ENCODE measurements around the gene PGGT1B.
A peak's percentile ranks its signal among the peaks of the same experiment; 100 is the strongest.
"Not testable (repeated sequence)": the region's sequence is repeated elsewhere in the genome, so short reads cannot be mapped to it uniquely, and the experiment has no call there.

The PGGT1B gene

DNA sequence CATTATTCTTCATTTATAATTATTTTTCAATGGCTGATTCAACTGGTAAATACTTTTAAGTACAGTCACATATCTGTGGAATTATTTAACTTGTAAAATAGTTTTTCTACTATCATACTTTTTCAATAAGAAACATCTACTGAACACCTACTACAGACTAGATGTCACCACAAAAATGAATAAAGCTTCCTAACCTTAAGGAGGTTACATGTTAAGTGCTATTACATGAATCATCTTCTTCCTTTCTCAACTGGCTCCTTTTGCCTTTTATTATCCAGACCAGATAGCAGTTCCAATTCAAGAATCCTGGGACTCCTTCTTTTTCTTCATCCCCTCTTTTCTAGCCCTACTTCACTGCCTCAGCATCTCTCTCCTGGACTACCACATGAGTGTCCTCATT, 4.7 kb downstream of the PGGT1B start:
- no peak for DNase-seq (ENCODE audit: low spot score)

DNA sequence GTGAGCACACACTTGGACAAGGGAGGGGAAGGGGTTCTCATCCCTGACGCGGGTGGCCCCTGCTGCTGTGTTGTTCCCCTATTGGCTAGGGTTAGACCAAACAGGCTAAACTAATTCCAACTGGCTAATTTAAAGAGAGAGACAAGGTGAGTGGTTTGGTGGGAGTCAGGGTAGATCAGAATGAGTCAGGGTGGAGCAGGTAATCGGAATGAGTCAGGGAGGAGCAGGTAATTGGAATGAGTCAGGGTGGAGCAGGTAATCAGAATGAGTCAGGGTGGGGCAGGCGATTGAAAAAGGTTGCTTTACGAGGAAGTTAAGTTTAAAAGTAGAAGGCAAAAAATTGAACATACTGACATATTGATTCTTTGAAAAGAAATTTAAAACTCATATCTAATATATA, 13.3 kb downstream of the PGGT1B start:
- DNase-seq (ENCODE audit: low spot score) = not testable (repeated sequence)

DNA sequence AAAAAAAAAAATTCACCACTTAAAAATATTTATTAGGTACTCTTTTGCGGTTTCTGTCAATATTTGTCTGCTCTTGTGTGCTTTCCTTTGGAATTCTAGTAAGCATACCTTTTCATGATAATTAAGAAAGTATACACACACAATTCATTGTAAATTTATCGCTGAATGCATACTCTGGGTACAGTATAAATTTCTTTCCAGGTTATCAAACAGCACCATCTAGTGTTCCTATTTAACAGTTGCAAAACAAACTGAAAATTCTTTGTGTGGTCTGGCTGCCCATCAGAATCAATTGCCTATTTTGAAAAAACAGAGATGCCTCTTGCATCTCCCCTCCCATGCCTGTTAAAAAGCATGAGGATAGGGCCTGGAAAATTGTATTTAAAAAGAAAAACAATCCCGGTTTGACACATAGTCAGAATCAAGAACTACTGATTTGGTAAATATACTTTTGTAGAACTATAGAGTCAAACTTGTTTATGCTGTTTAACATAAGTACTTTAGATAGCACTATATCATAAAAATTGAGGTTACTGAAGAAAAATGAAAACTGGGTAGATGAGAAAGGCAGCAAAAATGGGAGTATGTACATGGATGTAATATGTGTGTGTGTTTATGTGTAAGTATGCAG, 16.2 kb downstream of the PGGT1B start:
- peak; percentile 59 for DNase-seq (ENCODE audit: low spot score)

DNA sequence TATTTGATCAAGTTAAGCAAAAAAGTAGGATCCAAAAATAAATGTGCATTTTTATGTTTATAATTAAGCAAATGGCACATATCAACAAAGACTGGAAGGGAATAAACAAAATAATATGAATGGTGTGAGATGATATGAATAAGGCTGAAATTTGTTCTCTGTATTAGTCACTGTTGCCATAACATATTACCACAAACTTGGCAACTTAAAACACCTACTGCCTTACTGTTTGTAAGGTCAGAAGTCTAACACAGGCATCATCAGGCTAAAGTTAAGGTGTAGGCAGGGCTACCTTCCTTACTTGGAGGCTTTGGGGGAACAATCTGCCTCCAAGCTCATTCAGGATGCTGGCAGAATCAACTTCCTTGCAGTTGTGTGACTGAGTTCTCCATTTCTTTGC, 19.3 kb downstream of the PGGT1B start:
- peak; percentile 28 for DNase-seq (ENCODE audit: low spot score)

DNA sequence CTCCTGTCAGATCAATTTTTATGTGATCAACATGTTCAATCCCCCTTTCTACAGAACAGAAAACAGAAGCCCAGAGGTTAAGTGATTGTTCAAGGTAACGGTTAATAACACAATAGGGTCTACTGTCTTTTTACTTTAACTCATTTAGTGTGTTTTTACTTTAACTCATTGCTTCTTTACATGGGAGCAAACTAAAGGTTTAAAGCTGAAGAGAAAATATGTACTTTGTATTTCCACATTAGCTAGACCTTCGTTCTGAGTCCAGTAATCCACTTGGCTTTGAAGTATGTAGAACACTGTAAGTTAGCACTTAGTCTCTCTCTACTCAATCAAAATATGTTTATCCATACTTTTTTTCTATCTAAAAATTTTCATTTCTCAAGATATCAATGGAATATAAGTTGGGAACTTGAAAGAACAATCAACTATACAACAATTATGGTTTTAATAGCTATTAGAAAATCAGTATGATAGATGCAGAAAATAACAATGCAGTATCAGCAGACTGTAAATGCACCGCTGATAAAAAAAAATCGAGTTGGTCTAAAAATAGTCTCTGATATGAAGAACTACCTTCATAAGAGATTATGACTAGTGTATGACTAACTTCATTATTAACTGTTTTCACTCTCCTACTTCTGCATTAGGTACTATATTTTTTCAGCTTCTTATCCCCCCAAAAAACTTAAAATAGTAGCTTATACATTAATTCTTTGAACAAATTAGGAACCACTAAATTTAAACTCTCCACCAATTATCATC, 20.6 kb downstream of the PGGT1B start:
- no peak for DNase-seq (ENCODE audit: low spot score)

DNA sequence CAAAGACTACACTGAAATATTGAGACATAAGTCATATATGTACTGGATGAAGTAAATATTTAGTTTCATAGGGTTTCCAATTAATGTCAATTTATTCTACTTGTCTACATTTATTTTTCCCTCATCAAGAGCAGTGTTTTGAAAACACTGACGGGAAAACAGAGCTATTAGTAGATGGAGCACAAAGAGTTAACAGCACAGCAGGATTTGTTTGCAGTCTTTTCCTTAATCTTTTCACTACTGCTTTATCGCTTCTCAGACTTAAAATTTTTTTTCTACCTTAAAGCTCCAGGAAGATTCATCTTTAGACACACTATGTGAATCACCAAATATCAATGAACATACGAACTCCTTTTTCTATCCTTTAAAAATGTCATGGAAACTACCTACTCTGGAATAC, 25.6 kb downstream of the PGGT1B start:
- no peak for DNase-seq (ENCODE audit: low spot score)

DNA sequence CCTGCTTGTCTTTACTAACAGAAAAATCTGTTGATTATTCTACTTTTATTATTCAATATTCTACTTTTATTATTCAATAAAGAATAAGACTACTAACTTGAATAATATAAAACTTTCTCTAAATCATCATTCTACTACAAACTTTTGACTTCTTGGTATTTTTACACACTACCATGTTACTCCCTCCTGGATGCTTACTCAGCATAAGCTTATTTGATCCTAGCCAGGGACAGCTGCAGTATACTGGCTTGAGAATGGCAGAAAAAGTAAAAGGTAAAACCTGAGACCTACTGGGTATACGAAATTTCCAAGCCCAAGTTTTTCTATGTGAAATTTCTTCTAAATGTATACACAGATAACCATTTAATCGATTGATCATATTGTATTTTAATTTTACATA, 26.1 kb downstream of the PGGT1B start:
- DNase-seq (ENCODE audit: low spot score) = no peak

DNA sequence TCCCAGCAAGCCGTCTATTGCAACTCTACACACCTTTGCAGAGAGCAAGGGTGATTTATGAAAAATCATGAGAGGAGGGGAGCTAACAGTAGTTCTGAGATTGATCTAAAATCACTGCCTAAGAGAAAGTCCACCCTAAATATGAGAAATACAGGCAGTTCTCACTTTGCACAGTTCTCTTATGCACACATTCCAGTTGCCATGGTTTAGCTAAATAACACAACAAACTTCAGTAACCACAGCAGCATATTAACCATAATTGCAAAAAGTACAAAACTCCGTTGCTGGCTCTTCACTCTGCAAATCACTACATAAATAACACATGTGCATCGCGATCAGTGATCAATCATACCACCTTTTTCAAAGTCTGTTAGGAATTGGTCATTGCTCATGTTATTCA, 31.1 kb downstream of the PGGT1B start:
- DNase-seq (ENCODE audit: low spot score) = no peak

DNA sequence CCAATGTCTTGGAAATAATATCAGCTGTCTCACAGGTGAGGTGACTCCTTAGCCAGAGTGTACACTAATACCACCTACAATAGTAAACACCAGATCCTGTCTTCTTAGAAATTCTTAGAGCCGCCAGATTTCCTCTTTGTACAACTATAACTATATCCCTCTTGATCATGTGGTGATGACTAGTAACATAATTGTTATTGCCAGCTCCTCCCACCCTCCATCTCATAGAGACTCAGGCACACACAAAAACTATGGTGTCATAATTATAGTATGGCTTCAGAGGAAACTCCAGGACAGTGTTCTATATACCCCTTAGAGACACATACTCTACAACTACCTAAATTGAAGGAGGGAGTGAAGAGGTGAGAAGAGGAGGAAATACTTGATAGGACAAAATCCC, 33.1 kb downstream of the PGGT1B start:
- no peak for DNase-seq (ENCODE audit: low spot score)

DNA sequence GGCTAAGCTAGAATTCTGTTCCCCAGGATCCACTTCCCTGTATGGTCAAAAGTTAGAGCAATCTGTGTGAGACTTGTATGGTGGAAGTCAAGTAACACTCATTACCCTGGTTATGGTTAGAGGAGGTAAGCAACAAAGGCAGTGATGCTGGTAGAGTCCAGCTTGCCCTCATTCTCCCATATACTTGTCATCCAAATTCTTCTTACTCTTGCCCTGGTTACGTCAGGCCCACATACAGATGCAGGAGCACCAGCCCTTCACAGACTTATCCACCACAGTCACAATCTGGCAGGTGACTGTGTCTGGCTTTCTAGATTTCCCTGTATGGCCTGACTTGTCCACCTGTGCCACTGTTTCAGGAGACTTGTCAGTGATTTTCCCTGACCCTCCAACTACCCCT, 35.4 kb downstream of the PGGT1B start:
- no peak for DNase-seq (ENCODE audit: low spot score)

DNA sequence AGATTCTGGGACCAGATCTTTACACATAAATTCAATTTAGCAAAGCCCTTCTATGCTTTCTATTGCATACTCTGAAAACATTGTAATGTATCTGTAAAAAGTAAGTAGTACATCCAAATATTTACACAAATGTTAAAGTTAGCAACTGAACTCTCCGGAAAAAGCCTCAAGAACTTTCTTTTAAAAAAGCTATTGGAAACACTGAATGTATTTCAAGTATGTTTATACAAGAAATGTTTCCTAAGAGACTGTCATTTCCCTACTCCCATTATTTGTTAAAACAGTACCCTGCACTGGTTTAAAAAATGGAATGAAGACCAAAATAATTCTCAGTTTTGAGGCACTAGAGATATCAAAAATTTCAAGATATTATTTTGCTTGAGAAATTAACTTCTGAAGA, 48.1 kb downstream of the PGGT1B start:
- no peak for DNase-seq (ENCODE audit: low spot score)

DNA sequence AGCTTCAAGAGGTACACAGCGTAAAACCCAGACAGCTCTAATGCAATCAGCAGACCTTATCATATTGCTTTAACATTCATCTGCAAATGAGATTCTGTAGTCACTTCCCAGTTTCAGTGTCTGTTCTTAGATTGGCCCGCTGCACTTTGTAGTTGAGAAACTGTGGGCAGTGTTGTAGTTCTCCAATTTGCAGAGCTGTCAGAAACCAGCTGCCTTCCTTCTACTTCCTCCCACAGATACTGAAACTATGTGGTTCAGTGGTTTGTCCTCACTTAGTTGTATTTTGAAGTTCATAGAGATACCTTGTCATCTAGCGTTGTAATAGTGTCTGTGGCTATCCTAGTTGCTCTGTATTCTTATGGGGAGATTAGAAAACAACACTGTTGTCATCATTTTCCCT, 53.4 kb downstream of the PGGT1B start:
- DNase-seq (ENCODE audit: low spot score) = no peak

DNA sequence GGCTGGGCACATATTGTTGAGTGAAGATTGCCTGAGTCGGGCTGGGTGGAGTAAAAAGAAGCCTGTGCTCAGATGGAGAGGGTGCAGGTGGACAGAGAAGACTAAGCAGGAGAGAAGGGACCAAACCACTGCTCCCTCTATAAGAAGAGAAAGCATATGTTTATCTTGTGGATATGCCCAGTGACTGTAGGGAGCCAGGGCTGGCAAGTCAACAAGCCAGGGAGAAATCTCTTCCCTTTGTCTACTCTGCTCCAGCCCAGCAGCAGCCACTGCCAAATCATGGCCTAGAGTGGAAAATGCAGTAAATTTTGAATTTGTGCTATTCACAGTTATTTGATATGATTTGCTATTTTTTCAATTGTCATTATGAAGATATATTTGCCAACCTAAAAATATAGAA, 59.7 kb downstream of the PGGT1B start:
- DNase-seq (ENCODE audit: low spot score) = no peak

DNA sequence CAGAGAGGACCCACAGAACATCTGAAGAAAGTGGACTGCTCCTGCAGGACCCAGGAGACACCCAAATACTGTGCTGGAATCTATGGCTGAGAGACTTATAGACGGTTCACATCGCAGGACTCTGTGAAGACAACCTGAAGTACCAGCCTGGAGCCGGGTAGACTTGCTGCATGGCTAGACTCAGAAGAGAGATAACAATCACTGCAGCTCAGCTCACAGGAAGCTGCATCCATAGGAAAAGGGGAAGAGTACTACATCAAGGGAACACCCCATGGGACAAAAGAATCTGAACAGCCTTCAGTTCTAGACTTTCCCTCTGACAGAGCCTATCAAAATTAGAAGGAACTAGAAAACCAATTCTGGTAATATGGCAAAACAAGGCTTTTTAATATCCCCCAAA, 66.5 kb downstream of the PGGT1B start:
- no peak for DNase-seq (ENCODE audit: low spot score)

DNA sequence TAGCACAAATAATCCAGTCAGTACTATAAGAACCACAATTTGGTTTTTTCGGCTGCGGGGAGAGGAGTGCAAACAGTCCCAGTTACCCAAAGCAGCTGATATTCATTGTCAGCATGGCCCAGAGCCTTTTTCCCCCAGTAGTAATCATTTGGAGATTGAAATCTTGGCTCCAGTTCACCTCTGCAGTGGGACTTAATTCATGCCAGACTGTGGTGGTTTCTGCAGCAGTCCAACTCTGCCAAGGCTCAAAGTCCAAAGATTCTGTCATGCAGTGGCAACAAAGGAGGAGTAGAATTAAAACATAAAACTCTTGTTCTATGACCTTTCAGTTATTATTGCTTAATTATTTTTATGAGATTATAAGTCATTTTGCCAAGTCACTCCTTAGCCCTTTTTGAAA, 68.0 kb downstream of the PGGT1B start:
- peak; percentile 51 for DNase-seq (ENCODE audit: low spot score)

DNA sequence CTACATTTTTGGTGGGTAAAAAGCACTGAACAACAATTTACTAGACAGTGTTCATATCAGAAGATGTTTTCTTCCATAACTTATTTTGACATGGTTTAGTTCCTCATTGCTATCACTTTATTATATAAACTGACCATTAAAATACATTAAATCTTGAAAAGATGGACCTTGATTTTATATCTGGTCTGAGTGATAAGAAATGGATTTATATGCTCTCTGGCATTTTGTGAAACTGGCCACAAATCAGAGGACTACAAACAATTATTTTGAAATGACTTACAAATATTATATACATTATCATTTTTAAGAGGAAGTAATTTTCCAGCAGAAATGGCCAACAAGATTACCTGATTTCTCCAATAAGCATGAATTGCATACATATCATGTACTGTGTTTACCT, 69.4 kb downstream of the PGGT1B start:
- DNase-seq (ENCODE audit: low spot score) = no peak

DNA sequence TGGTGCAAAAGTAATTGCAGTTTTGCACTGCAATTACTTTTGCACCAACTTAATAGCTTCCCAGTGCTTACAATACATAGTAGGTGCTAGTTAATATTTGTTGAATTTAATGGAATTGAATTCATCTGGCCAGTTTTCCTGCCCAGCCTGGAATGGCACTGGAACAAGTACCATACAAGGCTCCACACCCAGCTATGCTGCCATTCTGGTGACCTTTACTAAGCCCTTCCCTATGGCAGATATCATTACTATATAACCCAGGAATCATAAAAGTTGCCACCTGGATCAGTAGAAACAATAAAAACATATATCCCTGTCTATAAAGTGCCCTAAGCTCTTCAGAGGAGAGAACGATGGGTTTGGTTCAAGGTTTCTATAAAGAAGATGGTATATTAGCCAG, 70.6 kb downstream of the PGGT1B start:
- DNase-seq (ENCODE audit: low spot score) = no peak

DNA sequence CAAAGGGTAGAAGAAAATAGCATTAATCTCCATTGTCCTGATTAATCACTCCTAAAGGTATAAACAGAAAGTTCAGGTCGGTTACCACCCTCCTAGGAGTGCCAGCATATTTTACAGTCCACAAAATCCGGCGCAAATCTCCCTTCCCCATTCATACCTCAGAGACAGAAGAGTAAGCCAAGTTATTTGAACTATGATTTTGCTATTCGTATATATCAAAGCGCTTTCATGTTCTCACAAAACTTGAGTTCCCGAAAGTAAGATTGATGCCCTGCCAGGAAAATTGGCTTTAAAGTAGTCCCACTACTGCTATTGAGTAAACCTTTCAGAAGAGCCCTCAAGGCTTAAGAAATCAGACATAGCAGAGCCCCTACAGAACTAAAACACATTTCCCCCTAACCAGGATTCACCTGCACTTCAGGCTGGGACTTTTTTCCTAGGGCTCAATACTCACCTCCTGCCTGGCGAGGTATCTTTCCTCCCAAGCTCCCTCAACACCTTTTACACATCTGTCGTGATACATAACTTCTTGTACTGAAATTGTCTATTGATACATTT, 71.1 kb downstream of the PGGT1B start:
- no peak for DNase-seq (ENCODE audit: low spot score)

DNA sequence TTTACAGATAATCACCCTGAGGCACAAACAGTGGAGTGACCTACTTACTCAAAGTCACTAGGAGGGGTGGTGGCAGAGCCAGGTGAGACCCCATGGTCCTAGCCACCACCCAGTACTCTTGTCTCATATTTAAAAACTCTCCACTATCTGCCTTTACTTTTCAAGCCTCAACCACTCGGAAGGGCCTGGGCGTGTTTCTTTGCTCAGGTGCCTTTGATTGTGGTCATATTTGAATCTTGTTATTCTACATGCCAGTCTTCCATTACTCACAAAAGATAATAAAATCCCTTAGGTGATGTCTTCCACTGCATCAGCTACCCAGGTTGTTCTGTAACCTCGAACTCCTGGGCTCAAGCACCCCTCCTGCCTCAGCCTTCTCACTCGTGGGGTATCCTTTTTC, 72.3 kb downstream of the PGGT1B start:
- no peak for DNase-seq (ENCODE audit: low spot score)

DNA sequence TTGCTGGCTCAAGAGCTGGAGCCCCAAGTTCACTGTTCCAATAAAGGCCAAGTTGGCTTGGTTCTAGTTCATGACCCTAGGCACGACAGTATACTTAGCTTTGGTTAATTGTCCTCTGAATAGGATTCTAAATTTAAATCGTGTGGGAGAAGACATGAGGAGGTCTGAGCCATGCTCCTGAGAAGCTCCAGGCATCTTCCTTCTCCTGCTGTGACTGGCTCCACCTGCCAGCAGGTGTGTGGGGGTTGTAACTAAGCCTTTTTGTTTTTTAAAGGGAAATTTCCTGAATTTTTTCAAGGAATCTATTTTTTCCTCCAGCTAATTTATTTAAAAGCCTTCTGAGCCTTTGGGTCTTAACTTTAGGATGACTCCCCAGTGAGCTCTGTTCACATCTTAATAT, 72.8 kb downstream of the PGGT1B start:
- no peak for DNase-seq (ENCODE audit: low spot score)

DNA sequence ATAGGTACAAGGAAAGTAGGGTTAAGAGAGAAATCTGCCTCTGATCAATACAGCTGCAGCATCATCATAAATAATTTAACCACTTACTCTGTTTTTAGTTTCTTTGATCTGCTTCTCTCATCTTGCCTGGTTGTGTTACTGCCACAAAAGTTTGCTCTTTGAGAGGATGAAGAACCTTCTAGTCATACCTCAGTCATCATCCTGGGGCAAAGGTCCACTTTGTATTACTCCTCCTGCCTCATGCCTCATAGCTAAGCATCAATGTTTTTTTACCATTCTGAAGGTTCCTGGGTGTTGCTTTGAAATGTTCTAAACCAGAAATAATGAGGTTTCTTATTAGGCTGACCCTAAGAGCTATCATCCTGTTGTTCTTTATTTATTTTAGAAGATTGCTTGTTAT, 75.9 kb downstream of the PGGT1B start:
- no peak for DNase-seq (ENCODE audit: low spot score)

DNA sequence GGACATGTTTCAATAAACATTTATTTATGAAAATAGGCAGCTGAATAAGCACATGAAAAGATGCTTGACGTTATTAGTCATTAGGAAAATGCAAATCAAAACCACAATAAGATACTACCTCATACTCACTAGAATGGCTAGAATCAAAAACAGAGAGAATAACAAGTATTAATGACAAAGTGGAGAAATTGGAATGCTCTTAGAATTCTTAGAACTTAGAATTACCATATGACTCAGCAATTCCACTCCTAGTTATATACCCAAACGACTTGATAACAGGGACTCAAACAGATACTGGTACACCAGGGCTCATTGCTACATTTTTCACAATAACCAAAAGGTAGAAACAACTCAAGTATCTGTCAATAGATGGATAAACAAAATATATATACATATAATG, 77.9 kb downstream of the PGGT1B start:
- DNase-seq (ENCODE audit: low spot score) = no peak

DNA sequence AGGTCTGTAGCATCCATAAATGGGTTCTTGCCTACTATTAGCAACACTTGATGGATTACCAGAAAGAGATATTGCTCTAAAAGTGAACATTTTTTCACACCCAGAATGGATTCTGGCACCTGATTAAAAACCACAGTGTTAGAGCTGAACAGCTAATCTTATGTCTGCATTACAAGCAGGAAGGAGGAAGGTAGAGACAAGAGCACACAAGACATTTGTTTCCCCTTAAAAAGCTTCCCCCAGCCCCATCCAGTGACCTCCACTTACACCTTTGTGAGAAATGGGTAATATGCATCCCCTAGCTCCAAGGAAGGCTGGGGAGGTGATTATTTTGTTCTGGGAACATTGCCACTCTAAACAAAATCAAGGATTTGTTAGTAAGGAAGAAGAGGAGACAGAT, 80.9 kb downstream of the PGGT1B start:
- no peak for DNase-seq (ENCODE audit: low spot score)

Measured in AG08395 (cell line).